ENCODE results near the gene MDFI.

Gene MDFI

DNA sequence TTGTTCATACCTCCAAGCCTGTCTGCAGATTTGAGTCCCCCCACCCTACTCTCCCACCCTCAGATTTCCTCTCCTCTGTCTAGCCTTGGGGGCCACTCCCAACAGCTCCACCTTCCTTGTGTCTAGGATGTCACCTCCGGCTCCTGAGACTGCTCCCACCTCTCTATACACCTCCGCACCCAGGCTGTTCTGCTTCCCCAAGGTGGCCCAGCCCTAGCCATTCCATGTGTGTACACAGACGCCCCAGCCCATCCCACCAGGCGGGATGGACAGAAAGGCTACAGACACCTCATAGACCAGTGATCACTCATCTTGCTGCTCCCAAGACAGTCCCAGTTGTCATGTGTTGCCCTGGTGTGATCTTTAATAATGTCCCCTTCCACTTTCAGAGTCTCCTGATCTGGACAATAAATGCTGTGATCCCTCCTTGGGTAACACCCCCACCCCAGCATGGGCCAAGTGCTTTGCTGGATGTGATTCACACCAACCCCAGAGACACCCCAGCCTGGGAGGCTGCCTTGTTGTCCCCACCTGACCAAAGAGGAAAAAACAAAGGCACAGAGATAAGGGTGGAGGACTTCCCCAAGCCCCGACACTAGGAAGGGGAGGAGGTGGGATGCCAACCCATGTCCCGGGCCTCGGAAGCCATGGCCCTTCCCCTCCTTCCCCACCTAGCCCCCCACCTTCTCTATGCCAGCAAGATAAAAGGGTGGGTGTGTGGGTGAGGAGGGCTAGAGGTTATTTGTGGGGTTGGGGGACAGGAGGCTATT, 36.1 kb downstream of the MDFI start:
- no peak for DNase-seq

DNA sequence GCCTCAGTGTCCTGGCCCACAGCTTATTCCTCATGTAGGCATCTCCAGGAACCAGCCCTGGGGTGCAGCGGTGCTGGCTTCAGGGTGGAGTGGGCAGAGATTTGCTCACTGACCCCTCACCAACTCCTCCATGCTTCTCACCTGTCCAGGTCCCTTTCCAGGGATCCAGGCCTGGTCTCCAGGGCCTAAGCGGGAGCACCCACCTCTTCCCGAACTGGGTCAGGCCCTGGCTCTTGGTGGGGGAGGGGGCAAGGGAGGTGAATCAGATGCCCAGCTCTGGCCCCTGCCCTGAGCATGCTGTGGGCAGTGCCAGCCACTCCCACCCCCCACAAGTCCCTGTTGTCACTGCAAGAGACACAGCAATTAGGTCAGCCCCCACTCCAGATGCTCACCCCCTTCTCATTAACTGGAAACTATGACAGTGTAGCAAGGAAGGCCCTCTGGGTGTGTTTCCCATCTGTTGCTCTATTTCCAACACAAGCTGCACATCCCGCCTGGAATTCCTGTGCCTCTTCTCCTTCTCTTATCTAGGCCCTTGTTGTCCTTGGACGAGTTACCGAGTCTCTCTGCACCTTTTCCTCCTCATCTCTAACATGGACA, 37.0 kb downstream of the MDFI start:
- DNase-seq: no peak

DNA sequence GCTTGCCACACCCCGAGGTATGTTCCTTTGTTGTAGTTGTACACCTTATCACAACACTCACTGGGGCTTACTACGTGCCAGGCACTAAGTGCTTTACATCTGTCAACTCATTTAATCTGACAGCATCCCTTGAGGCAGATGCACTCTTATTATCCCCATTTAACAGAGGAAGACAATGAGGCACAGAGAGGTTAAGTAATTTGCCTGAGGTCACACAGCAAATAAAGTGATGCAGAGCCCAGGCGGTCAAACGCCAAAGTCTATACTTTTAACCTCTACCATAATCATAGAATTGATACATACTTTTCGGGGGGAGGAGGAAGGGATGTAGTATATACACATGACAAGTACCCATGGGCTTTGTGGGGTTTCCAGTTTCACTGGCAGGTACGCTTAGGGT, 37.7 kb downstream of the MDFI start:
- DNase-seq: no peak

DNA sequence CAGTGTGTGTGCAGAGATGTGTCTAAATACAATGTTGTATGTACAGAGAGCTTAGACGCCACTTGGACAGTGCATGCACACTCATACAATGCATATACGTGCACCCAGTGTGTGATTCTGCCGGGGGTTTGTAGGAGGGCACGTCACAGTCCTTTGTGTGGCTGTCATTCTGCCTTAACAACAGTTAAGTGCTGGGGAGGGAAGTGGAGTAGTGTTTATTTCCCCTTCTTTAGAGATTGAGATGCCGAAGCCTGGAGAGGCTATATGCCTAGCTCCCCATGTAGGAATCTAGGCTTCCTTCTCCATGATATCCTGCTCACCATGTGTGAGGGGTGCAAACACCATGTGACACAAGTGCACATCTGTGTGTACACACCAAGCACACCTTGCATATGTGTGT, 38.2 kb downstream of the MDFI start:
- no peak for DNase-seq

- DNase-seq: no peak
These were observed 39.1 kb downstream of the MDFI start for GRCh38 chr6:41677124-41677921.

GRCh38 chr6:41678511-41679084, 40.3 kb downstream of the MDFI start:
- DNase-seq: no peak

DNA sequence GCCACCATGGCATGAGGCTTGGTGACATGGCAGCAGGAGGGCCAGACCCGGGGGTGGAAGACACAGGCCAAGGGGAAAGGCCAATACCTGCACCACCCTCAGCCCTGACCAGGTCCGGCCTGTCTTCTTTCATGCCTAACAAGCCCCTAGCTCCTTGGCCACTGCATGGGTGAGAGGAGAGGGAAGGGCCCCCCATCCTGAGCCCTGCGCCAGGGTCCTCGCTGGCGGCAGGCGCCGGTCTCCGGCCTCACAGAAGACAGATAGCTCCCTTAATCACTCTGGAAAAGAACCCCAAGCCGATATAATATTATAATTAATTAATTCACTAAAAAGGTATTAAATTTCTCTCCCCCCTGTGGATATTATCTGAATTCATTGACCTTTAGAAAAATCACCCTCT, 41.4 kb downstream of the MDFI start:
- no peak for DNase-seq

DNA sequence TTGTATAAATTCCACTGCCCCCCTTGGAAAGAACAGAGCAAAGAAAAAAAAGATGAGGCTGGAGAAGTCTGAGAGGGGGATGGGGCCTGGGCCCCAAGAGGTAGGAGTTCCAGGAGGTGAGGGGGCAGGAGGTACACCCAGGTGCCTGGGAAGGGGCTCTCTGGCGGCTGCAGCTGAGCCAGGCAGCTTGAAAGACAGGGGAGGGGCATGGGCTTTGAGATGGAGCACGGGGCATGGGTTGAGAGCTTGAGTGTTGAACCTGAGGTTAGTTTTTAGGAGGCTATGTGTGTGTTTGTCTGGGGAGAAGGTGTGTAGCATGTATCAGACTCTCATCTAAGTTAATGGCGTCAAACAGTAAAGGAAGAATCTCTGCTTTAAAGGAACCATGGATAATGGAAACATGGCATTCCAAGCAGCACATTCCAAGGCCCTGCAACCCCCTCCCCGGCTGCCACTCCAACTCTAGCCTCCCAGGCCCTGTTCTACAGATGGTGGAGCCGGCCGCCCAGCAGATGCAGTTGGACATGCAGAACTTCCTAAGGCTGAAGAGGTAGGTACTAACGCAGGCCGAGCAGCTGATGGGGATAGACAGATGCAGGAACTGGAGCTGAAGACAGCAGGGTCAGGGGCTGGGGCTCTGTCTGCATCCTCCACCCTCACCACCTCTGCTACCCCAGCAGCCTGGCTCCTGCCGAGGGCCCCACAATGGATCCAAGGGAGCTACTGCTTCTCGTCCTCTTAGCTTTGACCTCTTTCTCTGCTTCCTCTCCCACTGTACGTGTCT, 42.1 kb downstream of the MDFI start:
- DNase-seq: no peak

- peak; percentile 86 for DNase-seq
These were observed 43.8 kb downstream of the MDFI start for GRCh38 chr6:41682056-41682477.

GRCh38 chr6:41682497-41683272, 44.4 kb downstream of the MDFI start:
- peak; percentile 68 for DNase-seq

GRCh38 chr6:41683273-41683522, 44.9 kb downstream of the MDFI start:
- DNase-seq: no peak

DNA sequence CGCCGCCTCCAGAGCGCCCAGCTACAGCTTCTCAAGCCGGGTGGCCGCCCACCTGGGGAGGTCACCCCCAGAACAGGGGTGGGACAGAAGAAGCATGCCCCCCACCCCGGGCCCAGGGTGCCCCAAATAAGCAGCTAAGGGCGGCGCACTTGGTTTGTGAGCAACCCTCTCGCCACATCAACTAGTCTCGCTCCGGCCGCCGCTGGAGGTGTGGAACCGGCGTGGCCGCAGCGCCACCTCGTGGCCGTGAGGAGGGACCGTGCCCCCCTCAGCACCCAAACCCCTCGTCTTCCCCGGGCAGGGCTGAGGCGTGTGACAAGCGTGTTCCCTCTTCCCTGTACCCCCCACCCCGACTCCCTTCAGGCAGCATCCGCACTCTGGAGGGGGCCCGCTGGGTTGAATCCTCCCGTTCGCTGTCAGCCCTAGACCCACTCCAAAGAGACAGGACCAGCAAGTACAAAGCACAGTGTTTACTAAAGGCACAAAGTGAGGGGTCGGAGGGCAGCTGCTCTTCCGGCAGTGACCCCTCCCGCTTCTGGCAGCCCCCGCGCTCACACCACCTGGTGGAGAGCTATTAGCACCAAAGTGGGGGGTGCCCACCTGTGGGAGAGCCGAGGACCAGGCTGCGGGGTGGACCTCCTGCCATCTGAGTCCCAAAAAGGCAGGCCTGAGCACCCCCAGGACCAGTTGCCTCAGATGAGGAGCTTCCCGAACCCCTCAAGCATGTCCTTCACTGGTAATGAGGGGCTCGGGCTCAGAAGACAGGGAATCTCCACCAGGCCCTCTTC, 45.4 kb downstream of the MDFI start:
- DNase-seq: peak; percentile 92

DNA sequence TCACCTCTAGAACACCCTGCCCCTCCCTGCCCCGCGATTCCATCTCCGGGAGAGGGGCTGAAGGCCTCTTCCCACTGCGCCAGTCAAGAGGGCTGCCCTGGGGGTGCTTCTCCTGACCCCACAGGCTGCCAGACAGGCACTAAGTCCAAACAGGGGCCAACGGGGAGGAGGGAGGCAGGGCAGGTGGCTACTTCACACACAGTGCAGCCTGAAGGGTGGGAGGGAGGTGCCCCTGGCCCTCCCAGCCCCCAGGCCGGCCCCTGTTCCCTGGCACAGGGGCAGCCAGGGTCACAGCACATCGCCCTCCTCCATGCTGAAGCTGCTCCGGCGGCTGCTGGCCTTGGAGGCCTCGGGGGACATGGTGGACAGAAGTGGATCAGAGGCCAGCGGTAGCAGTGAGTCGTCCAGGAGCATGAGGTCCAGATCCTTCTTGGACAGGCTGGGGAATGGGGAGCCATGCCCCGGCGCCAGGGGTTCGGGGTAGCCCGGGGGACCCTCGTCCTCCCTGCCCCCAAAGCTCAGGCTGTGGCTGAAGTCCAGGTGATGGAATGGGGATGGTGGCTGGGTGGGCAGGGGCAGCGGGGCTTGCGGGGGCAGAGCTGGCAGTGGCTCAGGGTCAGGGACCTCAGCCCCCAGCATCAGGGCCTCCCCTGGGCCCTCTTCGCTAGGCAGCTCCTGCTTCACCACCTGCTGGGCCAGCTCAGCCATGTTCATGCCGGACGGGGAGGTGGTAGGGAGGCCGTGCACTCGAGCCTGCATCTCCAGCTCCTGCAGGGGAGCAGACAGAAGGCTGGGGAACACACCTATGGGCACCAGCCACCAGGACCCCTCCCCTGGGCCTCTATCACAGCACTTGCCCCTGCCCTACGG, 46.3 kb downstream of the MDFI start:
- no peak for DNase-seq

GRCh38 chr6:41685641-41686380, 47.5 kb downstream of the MDFI start:
- DNase-seq: no peak

DNA sequence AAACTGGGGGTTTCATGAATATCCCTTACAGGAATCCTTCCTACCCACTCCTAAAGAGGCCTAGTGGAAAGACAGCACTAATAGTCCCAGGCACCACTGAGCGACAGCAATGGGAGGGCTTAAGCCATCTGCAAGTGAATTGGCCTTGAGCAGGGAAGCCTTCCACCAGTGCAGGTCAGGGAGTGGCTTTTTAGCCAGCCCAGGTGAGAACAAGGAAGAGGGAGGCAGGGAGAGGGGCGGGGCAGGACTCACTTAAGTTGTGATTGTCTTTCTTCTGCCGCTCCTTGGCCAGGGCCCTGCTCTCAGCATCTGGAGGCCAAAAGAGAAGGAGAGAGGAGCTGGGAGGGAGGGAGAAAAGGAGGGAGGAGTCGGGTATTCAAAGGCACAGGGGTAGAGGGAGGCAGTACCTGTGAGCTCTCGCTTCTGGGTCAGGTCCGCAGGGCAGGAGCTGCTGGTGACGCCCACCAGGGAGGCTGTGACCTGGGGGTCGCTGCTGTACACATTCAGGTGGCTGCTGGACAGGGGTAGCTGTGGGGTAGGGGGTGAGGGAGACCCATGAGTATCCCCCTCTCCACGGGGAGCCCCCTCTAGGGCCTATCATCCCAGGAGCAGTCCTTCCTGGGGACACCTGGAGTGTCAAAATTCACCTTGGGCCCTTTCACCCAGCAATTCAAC, 49.4 kb downstream of the MDFI start:
- DNase-seq: no peak

GRCh38 chr6:41688256-41688965, 50.1 kb downstream of the MDFI start:
- DNase-seq: no peak

GRCh38 chr6:41689171-41690008, 51.1 kb downstream of the MDFI start:
- DNase-seq: no peak
